ENCODE measurements around the gene SALL1. TPM values are rescaled to one million over a fixed set of nuclear protein-coding genes. Genes with fewer than 3 reads are reported as not detected.

The SALL1 gene
- total and polyA plus RNA-seq, 2 of the 8 experiments (the other 6 are each of a cell fraction or from before 2014, with no cell fraction given) = 33.7 to 56.8 TPM

DNA sequence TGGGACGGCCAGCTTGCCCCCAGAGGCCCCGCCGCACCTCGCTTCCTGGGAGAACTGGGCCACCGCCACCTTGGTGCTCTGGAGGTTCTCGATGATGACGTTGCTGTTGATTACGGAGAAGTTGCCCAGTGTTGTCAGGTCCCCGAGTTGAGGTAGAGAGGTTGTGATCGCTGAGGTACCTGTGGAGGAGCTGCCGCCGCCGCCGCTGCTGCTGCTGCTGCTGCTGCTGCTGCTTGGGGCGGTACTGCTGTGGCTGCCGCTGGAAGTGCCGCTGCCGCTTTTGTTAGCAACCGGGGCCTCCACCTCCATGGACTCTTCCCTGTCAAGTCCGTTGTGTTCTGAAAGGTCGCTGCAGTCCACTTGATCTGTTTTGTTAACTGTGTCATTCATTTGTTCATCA is 9.5 kb downstream of the SALL1 start:
- Histone ChIP-seq H4K8ac (ENCODE audit: extremely low read depth, insufficient read depth, low read length) (no peak overlapping the region), H3K9me3 (ENCODE audit: insufficient read depth in 2 of 2, low read depth in 1 of 2, low read length in 1 of 2) (no peaks in the 10 kb centered on the region; a peak in 1 of 4 replicates), H3K4me1 (replicated peaks in 1 of 4; ENCODE audit: control insufficient read depth in 3 of 4, insufficient read depth in 4 of 4, low read length in 3 of 4) (peaks cover 3 to 5% (median 4%) of the 10 kb centered on the region in 4 experiments; a peak in 4 of 7 replicates), H3K56ac (replicated peaks; ENCODE audit: insufficient read length, low read depth, low read length) (no peak overlapping the region), H2AK5ac (ENCODE audit: low read depth, low read length) (no peak overlapping the region), H3K4ac (replicated peaks; ENCODE audit: insufficient read length, low read depth, low read length) (no peak overlapping the region), H3K4me2 (ENCODE audit: insufficient read depth in 1 of 2, low read depth in 2 of 2, low read length in 2 of 2) (no peak overlapping the region), H2BK15ac (ENCODE audit: low read length) (no peak overlapping the region), H3K27me3 (replicated peaks in 1 of 4; ENCODE audit: control insufficient read depth in 3 of 4, extremely low read depth in 1 of 4, insufficient read depth in 3 of 4, low read length in 3 of 4) (no peaks in the 10 kb centered on the region), H4K91ac (replicated peaks; ENCODE audit: insufficient read length, low read length) (no peak overlapping the region), H2AFZ (ENCODE audit: low read length) (no peak overlapping the region), H2BK12ac (ENCODE audit: low read depth, low read length) (no peak overlapping the region), H3K79me1 (ENCODE audit: low read depth, low read length) (peaks cover 20% of the 10 kb centered on the region; the same call in 1 of the 2 replicates), H3K23ac (ENCODE audit: insufficient read length) (no peak overlapping the region), H3K79me2 (ENCODE audit: control insufficient read depth in 1 of 2, insufficient read depth in 2 of 2, low read length in 2 of 2) (peaks cover 8 to 92% of the 10 kb centered on the region in 2 experiments), H3K36me3 (ENCODE audit: control insufficient read depth in 2 of 4, insufficient read depth in 4 of 4, low read length in 3 of 4) (peaks cover 27 to 77% (median 51%) of the 10 kb centered on the region in 4 experiments), H4K5ac (ENCODE audit: insufficient read length, low read depth, low read length) (no peak overlapping the region), H3K27ac (ENCODE audit: low read depth, low read length) (no peak overlapping the region), H2BK5ac (ENCODE audit: low read depth, low read length) (no peak overlapping the region), H3K14ac (ENCODE audit: insufficient read length) (no peak overlapping the region), H3K23me2 (ENCODE audit: low read depth, low read length) (no peaks in the 10 kb centered on the region), H2BK120ac (replicated peaks; ENCODE audit: low read depth, low read length) (no peak overlapping the region), H3K18ac (ENCODE audit: extremely low read depth, low read length) (no peak overlapping the region), H2BK20ac (ENCODE audit: low read length) (no peak overlapping the region), H4K20me1 (replicated peaks in 1 of 2; ENCODE audit: control insufficient read depth in 1 of 2, insufficient read depth in 2 of 2, low read length in 2 of 2) (peaks cover 23 to 40% of the 10 kb centered on the region in 2 experiments), H3K9ac (replicated peaks in 1 of 4; ENCODE audit: extremely low read depth in 1 of 4, low read depth in 3 of 4, low read length in 3 of 4) (no peak overlapping the region), H3K4me3 (ENCODE audit: extremely low read depth in 1 of 4, insufficient read depth in 2 of 4, low read depth in 3 of 4, low read length in 4 of 4) (no peak overlapping the region)
- ChIA-PET CTCF (ENCODE audit: partially characterized antibody) (interaction anchor here (1.2 kb wide), 1 partner anchor 15 kb away, joined by 3 read pairs; no protein-coding TSS in a partner anchor), POLR2A (ENCODE audit: partially characterized antibody) (interaction anchor here (0.8 to 3.1 kb wide), 3 partner anchors 11 to 181 kb away, joined by 3 to 8 read pairs (median 3); no protein-coding TSS in a partner anchor)
- 93% methylated on average over 21 of the region's 21 CpGs; no CpG with 5 or more reads in 1 of the 2 experiments for WGBS, 2 experiments (ENCODE audit: extremely low coverage in 1 of 2, insufficient coverage in 1 of 2, insufficient read length in 1 of 2, insufficient replicate concordance in 2 of 2, low coverage in 1 of 2, low lambda C conversion rate in 2 of 2, missing lambda C conversion rate in 1 of 2)
- FAIRE-seq = no peak
- DNase-seq (ENCODE audit: low read depth in 1 of 2, low spot score in 2 of 2) = peak in 1 of 2 experiments; percentile 41
- TF ChIP-seq NANOG (IDR thresholded peaks at IDR 0.05; ENCODE audit: insufficient read depth, low read depth, low read length, poor library complexity, severe bottlenecking) = no peak
- TF ChIP-seq ZNF274 (IDR thresholded peaks at IDR 0.05; ENCODE audit: borderline replicate concordance, extremely low read depth, low read length) = no peak
- TF ChIP-seq SP2 (IDR thresholded peaks at IDR 0.05; ENCODE audit: low read length) = no peak
- no peak for TF ChIP-seq CHD1 (IDR thresholded peaks at IDR 0.05; ENCODE audit: low read depth, low read length)
- TF ChIP-seq, protein P1, sequence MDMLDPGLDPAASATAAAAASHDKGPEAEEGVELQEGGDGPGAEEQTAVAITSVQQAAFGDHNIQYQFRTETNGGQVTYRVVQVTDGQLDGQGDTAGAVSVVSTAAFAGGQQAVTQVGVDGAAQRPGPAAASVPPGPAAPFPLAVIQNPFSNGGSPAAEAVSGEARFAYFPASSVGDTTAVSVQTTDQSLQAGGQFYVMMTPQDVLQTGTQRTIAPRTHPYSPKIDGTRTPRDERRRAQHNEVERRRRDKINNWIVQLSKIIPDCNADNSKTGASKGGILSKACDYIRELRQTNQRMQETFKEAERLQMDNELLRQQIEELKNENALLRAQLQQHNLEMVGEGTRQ (IDR thresholded peaks at IDR 0.05; ENCODE audit: low read length) = no peak
- TF ChIP-seq EP300 (IDR thresholded peaks at IDR 0.05; ENCODE audit: borderline replicate concordance in 1 of 2, low read depth in 2 of 2, low read length in 2 of 2) = no peak
- TF ChIP-seq HDAC2 (IDR thresholded peaks at IDR 0.05; ENCODE audit: borderline replicate concordance in 1 of 2, low read depth in 2 of 2, low read length in 2 of 2) = no peak
- no peak for TF ChIP-seq JUND (IDR thresholded peaks at IDR 0.05; ENCODE audit: low read length)
- TF ChIP-seq CREB1 (IDR thresholded peaks at IDR 0.05) = no peak
- TF ChIP-seq TCF12 (IDR thresholded peaks at IDR 0.05; ENCODE audit: low read depth, low read length) = no peak
- no peak for TF ChIP-seq BACH1 (IDR thresholded peaks at IDR 0.05; ENCODE audit: low read length)
- no peak for TF ChIP-seq RFX5 (IDR thresholded peaks at IDR 0.05; ENCODE audit: borderline replicate concordance, low read depth, low read length)
- TF ChIP-seq SIX5 (IDR thresholded peaks at IDR 0.05; ENCODE audit: low read depth, low read length) = no peak

All from H1 (cell line).